ENCODE results near the gene C2CD3.
"Not testable (repeated sequence)": the region's sequence is repeated elsewhere in the genome, so short reads cannot be mapped to it uniquely, and the experiment has no call there.

C2CD3 gene

GRCh38 chr11:74069146-74070046 lies 101.4 kb downstream of the C2CD3 start:
- DNase-seq (ENCODE audit: low read depth): no peak

DNA sequence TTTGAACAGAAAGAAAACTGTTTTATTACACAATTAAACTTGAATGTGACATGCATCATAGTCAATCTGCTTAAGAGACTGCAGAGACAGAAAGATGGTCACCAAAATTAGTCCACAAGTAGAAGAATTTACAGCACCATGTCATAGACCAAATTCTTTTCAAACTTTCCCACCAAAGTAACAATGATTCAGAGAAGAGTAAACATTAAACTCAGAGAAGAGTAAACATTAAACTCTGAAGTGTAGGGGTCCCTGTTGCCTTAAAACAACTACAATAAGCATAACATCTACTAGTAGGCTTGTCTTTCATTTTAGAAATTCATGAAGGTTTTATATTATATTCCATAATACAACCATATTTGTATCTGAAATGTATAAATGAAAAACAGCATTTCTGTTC lies 104.1 kb downstream of the C2CD3 start:
- DNase-seq (ENCODE audit: low read depth): not testable (repeated sequence)

DNA sequence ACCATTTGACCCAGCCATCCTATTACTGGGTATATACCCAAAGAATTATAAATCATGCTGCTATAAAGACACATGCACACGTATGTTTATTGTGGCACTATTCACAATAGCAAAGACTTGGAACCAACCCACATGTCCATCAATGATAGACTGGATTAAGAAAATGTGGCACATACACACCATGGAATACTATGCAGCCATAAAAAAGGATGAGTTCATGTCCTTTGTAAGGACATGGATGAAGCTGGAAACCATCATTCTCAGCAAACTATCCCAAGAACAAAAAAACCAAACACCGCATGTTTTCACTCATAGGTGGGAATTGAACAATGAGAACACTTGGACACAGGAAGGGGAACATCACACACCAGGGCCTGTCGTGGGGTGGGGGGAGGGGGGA lies 105.3 kb downstream of the C2CD3 start:
- DNase-seq (ENCODE audit: low read depth): not testable (repeated sequence)

DNA sequence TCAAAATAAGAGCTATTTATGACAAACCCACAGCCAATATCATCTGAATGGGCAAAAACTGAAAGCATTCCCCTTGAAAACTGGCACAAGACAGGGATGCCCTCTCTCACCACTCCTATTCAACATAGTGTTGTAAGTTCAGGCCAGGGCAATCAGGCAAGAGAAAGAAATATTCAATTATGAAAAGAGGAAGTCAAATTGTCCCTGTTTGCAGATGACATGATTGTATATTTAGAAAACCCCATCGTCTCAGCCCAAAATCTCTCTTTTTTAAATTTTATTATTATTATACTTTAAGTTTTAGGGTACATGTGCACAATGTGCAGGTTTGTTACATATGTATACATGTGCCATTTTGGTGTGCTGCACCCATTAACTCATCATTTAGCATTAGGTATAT lies 107.2 kb downstream of the C2CD3 start:
- DNase-seq (ENCODE audit: low read depth): not testable (repeated sequence)

DNA sequence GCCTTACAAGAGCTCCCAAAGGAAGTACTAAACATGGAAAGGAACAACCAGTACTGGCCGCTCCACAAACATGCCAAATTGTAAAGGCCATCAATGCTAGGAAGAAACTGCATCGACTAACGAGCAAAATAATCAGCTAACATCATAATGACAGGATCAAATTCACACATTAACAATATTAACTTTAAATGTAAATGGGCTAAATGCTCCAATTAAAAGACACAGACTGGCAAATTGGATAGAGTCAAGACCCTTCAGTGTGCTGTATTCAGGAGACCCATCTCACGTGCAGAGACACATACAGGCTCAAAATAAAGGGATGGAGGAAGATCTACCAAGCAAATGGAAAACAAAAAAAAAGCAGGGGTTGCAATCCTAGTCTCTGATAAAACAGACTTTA lies 109.2 kb downstream of the C2CD3 start:
- not testable (repeated sequence) for DNase-seq (ENCODE audit: low read depth)

DNA sequence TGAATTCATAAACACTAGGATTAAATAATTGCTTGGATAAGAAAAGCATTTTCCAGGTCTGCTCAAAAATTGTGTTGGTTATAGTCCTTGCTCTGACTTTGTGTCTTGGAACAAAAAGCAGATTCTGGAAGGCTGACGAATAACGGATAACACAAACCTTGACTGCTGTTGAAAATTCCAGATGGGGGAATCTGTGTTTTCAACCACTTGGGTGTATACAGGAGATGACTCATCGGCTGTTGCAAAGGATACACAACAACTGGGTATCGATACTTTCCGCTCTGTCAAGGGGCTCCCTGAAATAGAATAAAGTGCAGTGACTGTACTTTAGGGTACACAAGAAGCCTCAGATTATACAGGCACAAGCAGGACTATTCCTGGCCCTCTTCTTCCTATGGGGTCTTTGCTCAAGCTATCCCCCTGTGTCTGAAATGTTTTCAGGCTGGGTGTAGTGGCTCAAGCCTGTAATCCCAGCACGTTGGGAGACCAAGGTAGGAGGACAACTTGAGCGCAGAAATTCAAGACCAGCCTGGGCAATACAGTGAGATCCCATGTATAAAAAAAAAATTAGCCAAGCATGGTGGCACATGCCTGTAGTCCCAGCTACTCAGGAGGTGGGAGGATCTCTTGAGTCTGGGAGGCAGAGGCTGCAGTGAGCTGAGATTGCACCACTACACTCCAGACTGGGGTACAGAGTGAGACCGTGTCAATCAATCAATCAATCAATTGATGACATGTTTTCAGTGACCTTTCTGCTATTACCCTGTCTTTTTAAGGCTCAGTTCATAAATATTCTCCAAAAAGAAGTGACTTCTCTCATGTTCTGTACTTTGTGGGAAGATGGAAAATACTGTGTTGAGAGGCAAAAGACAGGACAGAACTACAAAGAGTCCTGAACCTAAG lies 113.3 kb downstream of the C2CD3 start:
- peak; percentile 83 for DNase-seq (ENCODE audit: low read depth)

GRCh38 chr11:74055938-74056337 lies 114.9 kb downstream of the C2CD3 start:
- DNase-seq (ENCODE audit: low read depth): peak; percentile 76

DNA sequence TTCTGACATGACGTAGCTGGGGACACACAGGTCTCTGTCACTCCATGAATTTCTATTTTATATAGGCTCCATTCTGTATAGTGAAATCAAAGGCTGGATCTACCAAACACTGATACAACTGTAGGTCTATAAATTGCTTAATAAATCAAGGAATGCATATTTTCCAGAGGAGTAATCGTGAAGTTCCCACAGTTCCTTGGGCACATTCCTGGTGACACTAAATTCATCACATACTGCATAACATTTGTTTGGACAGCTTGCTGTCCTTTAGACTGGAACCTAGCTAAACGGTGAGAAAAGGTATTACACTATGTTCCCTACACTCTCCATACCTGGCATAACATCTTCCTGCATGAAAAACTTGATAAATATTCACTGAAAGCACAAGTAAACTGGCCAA lies 120.3 kb downstream of the C2CD3 start:
- DNase-seq (ENCODE audit: low read depth): no peak

DNA sequence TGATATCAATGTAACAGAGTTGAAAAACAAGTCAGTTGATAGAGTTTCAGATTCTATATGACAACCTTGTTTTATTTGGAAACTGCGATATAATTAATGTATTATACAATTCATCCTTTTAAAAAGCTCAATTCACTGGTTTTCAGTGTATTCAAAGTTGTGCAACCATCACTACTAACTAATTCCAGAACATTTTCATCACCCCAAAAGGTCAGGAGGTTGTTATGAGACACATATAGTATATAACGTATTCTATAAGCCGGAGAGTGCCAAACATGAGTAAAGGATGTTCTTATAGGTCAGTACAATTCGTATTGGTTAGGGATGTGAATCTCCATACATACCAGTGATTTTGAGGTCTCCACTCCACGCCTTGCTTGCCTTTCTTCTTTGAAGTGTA lies 121.8 kb downstream of the C2CD3 start:
- no peak for DNase-seq (ENCODE audit: low read depth)

GRCh38 chr11:74044538-74044937 lies 126.3 kb downstream of the C2CD3 start:
- no peak for DNase-seq (ENCODE audit: low read depth)

GRCh38 chr11:74043450-74043849 lies 127.4 kb downstream of the C2CD3 start:
- DNase-seq (ENCODE audit: low read depth): no peak

GRCh38 chr11:74037309-74037708 lies 133.5 kb downstream of the C2CD3 start:
- peak; percentile 74 for DNase-seq (ENCODE audit: low read depth)

- peak; percentile 61 for DNase-seq (ENCODE audit: low read depth)
Measured at GRCh38 chr11:74035264-74035663, 135.5 kb downstream of the C2CD3 start.

DNA sequence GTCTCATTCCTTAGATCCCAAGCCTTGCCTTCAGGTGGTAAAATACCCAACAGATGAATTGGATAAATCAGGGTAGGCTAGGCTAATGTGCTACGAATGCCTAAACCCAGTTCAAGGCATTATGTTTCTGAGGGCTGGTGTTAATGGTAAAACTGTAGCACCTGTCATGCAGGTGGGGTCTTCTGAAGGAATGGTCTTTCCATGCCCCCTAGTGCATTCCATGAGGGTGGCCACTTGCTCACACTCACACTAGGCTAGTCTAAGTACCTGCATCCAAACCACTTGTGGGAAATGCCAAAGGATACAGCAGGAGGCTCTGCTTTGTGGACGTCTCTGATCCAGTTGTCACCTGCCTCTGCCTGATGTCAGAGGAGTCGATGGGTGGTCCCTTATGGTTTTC lies 137.8 kb downstream of the C2CD3 start:
- no peak for DNase-seq (ENCODE audit: low read depth)

- peak; percentile 62 for DNase-seq (ENCODE audit: low read depth)
Measured at GRCh38 chr11:74030723-74031676, 139.8 kb downstream of the C2CD3 start.

DNA sequence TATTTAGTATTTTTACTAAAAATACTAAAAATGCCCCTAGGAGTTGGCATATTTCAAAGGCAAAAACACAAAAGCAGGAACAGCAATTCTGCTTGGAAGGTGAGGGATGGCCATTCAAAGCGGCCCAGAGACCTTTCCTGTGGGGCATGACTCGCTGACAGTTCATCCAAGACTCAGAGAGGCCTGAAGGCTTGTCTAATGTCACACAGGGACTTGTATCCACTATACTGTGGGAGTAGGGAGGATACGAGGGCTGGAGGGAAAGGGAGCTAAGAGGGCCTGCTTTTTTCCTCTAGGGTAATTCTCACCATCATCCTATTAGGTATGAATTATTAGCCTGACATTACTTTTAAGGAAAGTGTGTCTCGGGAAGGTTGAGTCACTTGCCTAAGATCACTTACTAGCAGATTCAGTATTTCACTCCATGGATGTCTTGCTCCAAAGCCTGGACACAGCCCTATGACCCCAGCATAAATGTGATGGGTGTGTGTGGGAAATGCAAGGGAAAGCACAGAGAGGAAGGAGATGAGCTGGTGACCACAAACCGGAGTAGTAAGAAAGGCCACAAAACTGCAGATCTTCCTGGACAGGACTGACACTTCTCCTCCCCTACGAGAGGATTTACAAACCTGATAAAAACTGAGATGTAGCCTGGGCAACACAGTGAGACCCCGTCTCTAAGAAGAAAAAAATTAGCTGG lies 145.2 kb downstream of the C2CD3 start:
- DNase-seq (ENCODE audit: low read depth): peak; percentile 56

GRCh38 chr11:74024261-74025029 lies 146.4 kb downstream of the C2CD3 start:
- DNase-seq (ENCODE audit: low read depth): peak; percentile 90

DNA sequence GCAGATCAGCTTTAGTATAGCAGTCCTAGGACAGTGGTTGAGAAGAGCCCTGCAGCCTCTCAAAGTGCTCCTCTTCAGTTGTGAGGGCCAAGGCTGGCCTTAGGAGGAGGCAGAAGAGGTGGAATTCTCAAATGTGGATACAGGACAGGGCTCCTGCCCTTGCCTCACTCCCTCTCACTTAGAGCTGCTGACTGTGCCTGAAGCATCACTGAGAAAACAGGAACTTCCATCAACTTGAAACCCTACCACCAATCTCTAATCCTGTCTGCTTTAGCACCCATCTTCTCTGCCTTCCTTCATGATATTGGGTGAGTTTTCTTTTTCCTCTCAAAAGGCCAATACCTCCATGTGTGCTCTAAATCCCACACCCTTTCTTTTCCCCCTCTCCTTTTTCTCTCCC lies 147.5 kb downstream of the C2CD3 start:
- DNase-seq (ENCODE audit: low read depth): no peak

DNA sequence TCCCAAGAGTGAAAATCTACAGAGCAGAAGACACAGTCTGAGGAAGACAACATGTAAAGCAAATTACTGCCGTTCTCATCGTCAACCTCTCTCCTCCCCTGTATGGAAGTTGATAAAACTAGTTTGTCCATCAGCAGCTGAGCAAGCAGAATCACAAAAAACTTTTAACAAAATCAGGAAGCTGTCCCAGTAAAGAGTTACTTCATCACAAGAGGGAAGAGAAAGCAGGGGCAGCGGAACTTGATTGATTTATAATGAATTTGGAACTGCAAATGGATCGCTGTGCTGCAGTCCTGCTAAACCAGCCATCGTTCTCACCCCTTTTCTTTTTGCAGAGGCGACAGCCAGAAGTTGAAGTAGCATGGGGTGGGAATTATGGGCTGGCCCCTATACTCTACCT lies 148.3 kb downstream of the C2CD3 start:
- no peak for DNase-seq (ENCODE audit: low read depth)

- no peak for DNase-seq (ENCODE audit: low read depth)
Measured at GRCh38 chr11:74021998-74022397, 148.8 kb downstream of the C2CD3 start.
